Fibroblast of lung (primary cell): Measurements from ENCODE around the gene SET. TPM values are rescaled to one million over a fixed set of nuclear protein-coding genes. Genes with fewer than 3 reads are reported as not detected.

ENCODE experiments used
- DNase-seq, 2 donors: peaks; one replicate each; pipeline versions ENCODE4 v3.0.0 to v3.0.0-alpha.2; 2010; ENCODE audit warnings: low read depth in 2 of 2
- H2AFZ ChIP-seq: 2 replicates; pipeline ENCODE4 v1.5.1; 2012; ENCODE audit warnings: low read length, control low read depth, inconsistent platforms
- H3K27ac ChIP-seq: 2 replicates; pipeline ENCODE4 v1.5.1; 2011; ENCODE audit warnings: low read length, control low read depth; ENCODE audit not compliant: insufficient read depth
- H3K27me3 ChIP-seq: 2 replicates; pipeline ENCODE4 v1.5.1; 2011; ENCODE audit warnings: mild to moderate bottlenecking, low read length; ENCODE audit not compliant: control insufficient read depth, insufficient read depth
- H3K36me3 ChIP-seq: 2 replicates; pipeline ENCODE4 v1.5.1; 2011; ENCODE audit warnings: low read length; ENCODE audit not compliant: control insufficient read depth, insufficient read depth
- H3K4me1 ChIP-seq: 2 replicates; pipeline ENCODE4 v1.5.1; 2011; ENCODE audit warnings: low read length; ENCODE audit not compliant: control insufficient read depth, insufficient read depth; ENCODE audit errors: extremely low read depth
- H3K4me2 ChIP-seq: 2 replicates; pipeline ENCODE4 v1.5.1; 2011; ENCODE audit warnings: low read length, control low read depth; ENCODE audit not compliant: insufficient read depth; ENCODE audit errors: extremely low read depth
- H3K4me3 ChIP-seq, 4 experiments: fragments of 200-600 bp in 1 of 4; sonication (generic) in 1 of 4; replicated peaks in 1 of 4; 2 replicates each; pipeline ENCODE4 v1.5.1; 2011 to 2016; ENCODE audit warnings: low read length in 4 of 4, low read depth in 3 of 4, mild to moderate bottlenecking in 3 of 4, control low read depth in 2 of 4, inconsistent platforms in 1 of 4, mixed read lengths in 1 of 4; ENCODE audit not compliant: insufficient read depth in 1 of 4; ENCODE audit errors: control extremely low read depth in 1 of 4
- H3K79me2 ChIP-seq: 2 replicates; pipeline ENCODE4 v1.5.1; 2012; ENCODE audit warnings: mild to moderate bottlenecking, low read length, inconsistent platforms; ENCODE audit not compliant: control insufficient read depth, insufficient read depth
- H3K9ac ChIP-seq: 2 replicates; pipeline ENCODE4 v1.5.1; 2011; ENCODE audit warnings: mild to moderate bottlenecking, low read length, control low read depth; ENCODE audit not compliant: insufficient read depth
- H3K9me3 ChIP-seq: 2 replicates; pipeline ENCODE4 v1.5.1; 2012; ENCODE audit warnings: low read depth, low read length; ENCODE audit not compliant: control insufficient read depth, insufficient read depth
- H4K20me1 ChIP-seq: 2 replicates; pipeline ENCODE4 v1.5.1; 2011; ENCODE audit warnings: low read length; ENCODE audit not compliant: control insufficient read depth, insufficient read depth; ENCODE audit errors: extremely low read depth
- CTCF ChIP-seq, 2 donors: IDR thresholded peaks in 1 of 2; conservative IDR thresholded peaks in 1 of 2; 1 replicate in 1 of 2; 2 replicates in 1 of 2; pipeline ENCODE4 v1.5.1; 2011 to 2012; ENCODE audit warnings: low read length in 2 of 2, control low read depth in 1 of 2, inconsistent platforms in 1 of 2, low read depth in 1 of 2, mild to moderate bottlenecking in 1 of 2
- EZH2 ChIP-seq: IDR thresholded peaks from 2 replicates; pipeline ENCODE4 v1.5.1; 2012; ENCODE audit warnings: low read length, control low read depth, mild to moderate bottlenecking; ENCODE audit errors: missing control alignments
- polyA plus RNA-seq, 2 donors: library from polyadenylated mRNA; depleted of rRNA in 1 of 2; stranded (reverse) in 1 of 2; unstranded in 1 of 2; fragments of >200 nt; gene quantifications; 2 replicates each; pipeline ENCODE4 v1.2.1, GENCODE V29; 2011 to 2012; ENCODE audit warnings: missing spikeins in 1 of 2
- total RNA-seq: library from RNA; depleted of rRNA; stranded (reverse); fragments of >200 nt; gene quantifications from 2 replicates; pipeline ENCODE4 v1.2.1, GENCODE V29; 2014

The SET gene
- total and polyA plus RNA-seq, 2 donors (not counting 1 experiment from before 2014, with no cell fraction given): 256 to 456 TPM

- H3K79me2 ChIP-seq: no peaks in the 10 kb centered on the region
- no peak for TF ChIP-seq CTCF (conservative IDR thresholded peaks at IDR 0.05 in 1 of 2, IDR thresholded peaks at IDR 0.05 in 1 of 2; ENCODE audit: low read depth in 1 of 2, low read length in 2 of 2)
- no peak for TF ChIP-seq EZH2
- H2AFZ ChIP-seq: no peak overlapping the region
- DNase-seq: no peak
- H3K27ac ChIP-seq: no peak overlapping the region
- no peaks in the 10 kb centered on the region for H3K27me3 ChIP-seq
- no peaks in the 10 kb centered on the region for H3K9me3 ChIP-seq
- H3K9ac ChIP-seq: no peak overlapping the region
- H3K4me1 ChIP-seq: no peaks in the 10 kb centered on the region
- no peaks in the 10 kb centered on the region for H3K36me3 ChIP-seq
- H3K4me3 ChIP-seq: no peak overlapping the region
- H3K4me2 ChIP-seq: no peak overlapping the region
- no peaks in the 10 kb centered on the region for H4K20me1 ChIP-seq
These were observed 17.8 kb downstream of the SET start for GRCh38 chr9:128706671-128707381.

- no peak overlapping the region for H3K4me2 ChIP-seq
- no peak overlapping the region for H3K4me3 ChIP-seq
- no peaks in the 10 kb centered on the region for H3K79me2 ChIP-seq
- no peaks in the 10 kb centered on the region for H4K20me1 ChIP-seq
- H3K27ac ChIP-seq: no peak overlapping the region
- TF ChIP-seq EZH2 (no peak), CTCF (conservative IDR thresholded peaks at IDR 0.05 in 1 of 2, IDR thresholded peaks at IDR 0.05 in 1 of 2; ENCODE audit: low read depth in 1 of 2, low read length in 2 of 2) (no peak)
- no peak overlapping the region for H2AFZ ChIP-seq
- H3K9me3 ChIP-seq: no peaks in the 10 kb centered on the region
- no peaks in the 10 kb centered on the region for H3K4me1 ChIP-seq
- no peaks in the 10 kb centered on the region for H3K27me3 ChIP-seq
- no peaks in the 10 kb centered on the region for H3K36me3 ChIP-seq
- DNase-seq: no peak
- no peak overlapping the region for H3K9ac ChIP-seq
These were observed 18.4 kb downstream of the SET start for GRCh38 chr9:128707446-128707845.

GRCh38 chr9:128712451-128713410 lies 23.7 kb downstream of the SET start:
- no peaks in the 10 kb centered on the region for H3K27me3 ChIP-seq
- H3K9me3 ChIP-seq: no peaks in the 10 kb centered on the region
- H3K4me3 ChIP-seq: no peak overlapping the region
- DNase-seq: no peak
- TF ChIP-seq CTCF (conservative IDR thresholded peaks at IDR 0.05 in 1 of 2, IDR thresholded peaks at IDR 0.05 in 1 of 2; ENCODE audit: low read depth in 1 of 2, low read length in 2 of 2): no peak
- TF ChIP-seq EZH2: no peak
- no peak overlapping the region for H2AFZ ChIP-seq
- no peaks in the 10 kb centered on the region for H3K4me1 ChIP-seq
- H3K36me3 ChIP-seq: no peaks in the 10 kb centered on the region
- no peaks in the 10 kb centered on the region for H3K79me2 ChIP-seq
- H3K9ac ChIP-seq: no peak overlapping the region
- no peaks in the 10 kb centered on the region for H4K20me1 ChIP-seq
- no peak overlapping the region for H3K27ac ChIP-seq
- H3K4me2 ChIP-seq: no peak overlapping the region
